ENCODE data around the gene NOS3.

Gene NOS3

DNA sequence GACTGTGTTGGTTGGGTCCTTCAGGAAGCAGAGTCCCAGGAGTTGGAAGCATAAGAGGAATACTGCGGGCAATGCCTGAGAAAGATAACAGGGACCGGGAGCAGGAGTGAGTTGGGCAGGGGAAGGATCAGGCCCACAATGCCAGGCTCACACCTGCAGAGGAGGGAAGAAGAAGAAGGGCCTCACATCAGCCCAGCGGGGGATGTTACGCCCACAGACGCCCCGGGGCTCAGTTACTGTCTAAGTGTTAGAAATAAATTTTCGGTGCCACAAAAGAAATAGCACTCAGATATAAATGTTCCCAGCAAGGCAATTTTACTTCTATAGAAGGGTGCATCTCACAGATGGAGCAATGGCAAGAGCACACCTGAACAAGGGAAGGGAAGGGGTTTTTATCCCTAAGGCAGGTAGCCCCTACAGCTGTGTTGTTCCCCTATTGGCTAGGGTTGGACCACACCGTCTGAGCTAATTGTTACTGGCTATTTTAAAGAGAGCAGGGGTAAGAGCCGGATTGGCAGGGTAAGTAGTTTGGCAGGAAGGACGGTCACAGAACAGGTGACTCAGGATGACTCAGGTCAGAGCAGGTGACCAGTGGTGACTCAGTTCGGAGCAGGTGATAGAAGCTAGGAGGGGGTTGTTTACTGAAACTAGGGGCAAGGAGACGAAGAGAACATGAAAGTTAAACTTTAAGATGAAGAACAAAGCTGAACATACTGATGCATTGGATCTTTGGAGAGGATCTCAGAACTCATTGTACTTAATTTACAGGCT, at the start of gene NOS3:
Gene NOS3, plus strand, starts transcription at position 602 of the 771 bp plus-strand sequence. CDS start 2,787 bp downstream, outside the sequence.
- DNase-seq, result no peak

DNA sequence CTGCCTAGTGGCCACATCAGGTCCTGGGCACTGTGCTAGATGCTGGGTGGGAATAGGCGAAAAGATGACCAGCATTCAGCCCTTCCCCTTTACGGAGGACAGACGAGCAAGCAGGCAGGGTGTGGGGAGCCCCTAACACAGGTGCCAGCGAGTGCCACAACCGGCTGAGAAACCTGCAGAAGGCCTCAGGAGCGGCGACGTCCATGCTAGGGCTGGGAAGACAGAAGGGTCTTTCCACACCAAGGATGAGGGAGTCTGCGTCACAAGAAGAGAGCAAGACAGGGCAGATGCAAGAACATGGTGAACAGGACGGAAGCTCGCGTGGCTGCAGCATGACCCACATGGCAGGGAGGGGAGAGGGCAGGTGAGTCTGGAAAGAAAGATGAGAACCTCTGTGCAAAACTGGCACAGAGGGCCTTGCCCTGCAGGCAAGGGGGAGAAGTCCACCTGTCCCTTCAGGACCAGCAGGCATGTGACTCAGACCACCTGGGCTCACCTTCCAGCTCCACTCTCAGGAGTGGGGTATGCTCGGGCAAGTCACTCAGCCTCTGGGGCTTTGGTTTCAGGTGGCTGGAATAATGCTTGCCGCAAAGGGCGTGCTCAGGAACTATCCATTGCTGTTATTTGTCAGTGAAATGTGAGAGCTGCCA, 49.3 kb upstream of the NOS3 start:
- no peak for DNase-seq

DNA sequence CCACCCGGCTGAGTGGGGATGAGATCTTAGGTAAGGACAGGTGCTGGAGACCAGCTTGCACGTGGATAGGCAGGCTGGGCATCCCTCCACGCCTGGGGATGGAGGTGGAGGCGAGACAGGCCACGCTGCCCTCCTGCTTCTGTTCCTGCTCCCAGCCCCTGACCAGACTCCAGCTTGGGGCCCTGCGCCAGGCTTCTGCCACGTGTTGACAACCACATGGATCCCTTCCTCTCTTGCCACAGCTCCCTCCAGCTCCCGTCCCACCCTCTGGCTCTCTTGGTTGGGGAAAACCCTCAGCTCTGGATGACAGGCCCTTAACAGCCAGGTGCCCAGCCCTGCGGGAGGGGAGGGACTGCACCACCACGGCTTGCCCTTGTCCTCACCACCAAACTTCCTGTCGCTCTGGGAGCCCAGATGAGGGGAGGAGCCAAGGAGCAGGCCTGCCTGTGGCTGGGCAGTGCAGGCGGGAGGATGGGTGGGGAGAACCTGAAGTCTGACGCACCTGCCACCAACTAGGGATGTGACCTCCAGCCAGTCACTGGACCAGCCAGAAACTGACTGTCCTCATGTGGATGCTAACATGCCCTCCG, 48.7 kb upstream of the NOS3 start:
- DNase-seq, result no peak

DNA sequence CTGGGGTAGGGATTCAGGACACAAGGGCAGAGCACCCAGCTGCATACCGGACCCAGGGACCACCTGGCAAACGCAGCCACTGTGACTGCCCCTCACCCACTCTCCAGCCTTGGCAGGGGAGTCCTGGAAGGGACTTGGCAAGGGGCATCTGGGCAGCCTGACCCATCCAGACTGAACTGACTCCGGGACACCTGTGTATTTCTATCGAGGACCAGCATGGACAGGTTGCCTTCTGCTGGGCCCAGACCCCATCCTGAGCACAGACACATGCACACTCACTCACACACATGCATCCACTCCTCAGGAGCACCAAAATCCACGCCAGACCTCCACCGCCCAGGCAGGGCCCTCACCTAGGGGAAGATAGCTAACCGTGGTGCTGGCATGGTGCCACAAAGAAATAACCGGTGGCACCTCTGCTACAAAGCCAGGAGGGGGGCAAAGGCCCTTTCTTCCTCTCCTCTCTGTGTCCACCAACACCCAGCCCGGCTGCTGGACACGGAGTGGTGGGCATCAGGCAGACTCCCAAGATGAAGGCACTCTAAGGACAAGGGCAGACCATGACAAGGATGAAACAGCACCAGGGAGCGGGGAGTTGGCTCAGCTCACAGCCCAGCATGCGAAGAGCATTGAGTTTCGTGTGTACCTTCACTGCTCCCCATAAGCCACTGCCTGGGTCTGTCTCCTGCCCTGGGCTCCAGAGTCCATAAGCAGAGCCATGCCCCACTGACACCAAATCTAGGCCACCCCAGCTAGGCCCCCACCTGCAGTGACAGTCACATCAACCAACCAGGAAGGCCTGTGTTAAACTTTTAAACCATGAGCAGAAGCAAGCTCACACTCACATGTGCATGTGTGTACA, 48.0 kb upstream of the NOS3 start:
- no peak for DNase-seq

DNA sequence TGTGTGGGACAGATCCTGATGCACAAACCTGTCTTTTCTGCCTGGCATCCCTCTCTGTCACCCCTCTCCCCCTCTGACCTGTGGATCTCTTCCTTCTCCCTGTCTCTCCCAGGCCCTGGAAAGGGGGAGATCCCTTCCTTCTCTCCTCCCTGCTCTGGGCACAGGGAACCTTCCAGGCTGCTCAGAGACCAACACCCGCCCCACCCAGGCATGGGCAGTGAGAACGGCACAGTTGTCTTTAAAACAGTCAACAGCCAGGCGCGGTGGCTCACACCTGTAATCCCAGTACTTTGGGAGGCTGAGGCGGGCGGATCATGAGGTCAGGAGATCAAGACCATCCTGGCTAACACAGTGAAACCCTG, 47.4 kb upstream of the NOS3 start:
- DNase-seq, result no peak

DNA sequence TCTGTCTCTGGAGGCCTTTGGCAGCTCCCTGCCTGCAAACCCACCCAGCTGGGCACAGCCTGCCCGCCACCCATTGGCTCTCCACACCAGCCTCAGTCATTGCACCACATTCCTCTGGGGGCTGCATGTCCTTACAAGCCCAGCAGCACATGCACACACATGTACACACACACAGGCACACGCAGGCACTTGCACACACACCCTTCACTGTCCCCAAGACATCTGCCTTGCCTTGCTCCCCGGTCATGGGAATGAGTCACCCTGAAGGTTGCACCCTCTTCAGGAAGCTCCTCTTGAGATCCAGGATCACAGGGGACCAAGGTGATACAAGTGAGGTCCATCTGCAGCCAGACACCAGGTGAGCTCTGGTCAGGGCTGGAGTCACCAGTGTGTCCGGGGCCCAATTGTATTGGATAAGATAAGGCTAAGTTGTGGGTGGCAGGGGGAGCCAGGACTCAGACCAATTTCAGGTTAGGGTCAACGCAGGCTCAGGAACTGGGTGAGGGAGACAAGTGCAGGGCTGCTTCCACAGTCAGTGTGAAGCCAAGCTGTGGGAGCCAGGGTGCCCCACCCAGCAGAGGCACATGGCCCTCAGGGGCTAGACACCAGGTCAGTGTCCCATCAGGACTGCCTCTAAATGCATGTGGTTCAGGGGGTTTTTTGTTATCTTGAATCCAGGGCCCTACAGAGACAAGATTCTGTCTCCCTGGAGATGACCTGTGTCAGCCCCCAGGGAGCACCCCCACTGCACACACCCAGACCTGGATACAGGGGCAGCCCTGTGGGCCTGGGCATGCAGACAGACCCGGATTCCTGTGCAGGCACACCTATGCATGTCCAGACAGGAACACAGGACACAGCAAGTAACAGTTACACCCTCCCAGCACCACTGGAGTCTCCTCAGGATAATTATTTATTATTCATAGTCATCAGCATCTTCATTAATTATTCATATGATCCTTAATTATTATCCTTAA, 46.5 kb upstream of the NOS3 start:
- DNase-seq, result peak; percentile 16

DNA sequence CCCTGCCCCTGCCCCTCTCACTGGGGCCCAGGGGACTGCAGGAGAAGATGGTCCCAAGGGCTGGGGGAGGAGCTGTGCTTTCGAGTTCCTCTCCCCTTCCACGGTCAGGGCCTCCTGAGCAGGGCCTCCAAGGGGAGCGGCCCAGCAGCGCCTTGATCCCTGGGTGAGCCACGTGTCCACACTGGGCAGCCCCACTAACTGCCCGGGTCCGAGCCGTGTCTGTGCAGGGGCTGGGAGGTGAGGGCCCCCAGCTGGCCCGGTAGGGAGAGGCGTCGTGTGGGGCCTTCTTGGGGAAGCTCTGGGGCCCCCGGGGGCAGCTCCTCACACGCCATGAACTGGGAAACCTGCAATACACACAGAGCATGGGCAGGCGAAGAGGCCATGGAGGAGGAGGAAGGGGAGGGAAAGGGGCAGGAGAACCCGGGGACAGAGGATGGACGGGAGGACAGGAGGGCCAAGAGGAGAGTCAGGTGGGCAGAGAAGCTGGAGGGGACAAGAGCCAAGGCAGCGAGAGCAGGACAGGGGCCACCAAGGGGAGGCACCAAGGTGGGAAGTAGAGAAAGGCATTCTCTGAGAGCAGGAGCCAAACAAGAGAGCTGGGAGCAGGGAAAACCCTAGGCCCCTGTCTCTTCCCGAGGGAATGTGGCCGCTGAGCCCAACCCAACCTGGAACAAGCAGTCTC, 45.5 kb upstream of the NOS3 start:
- peak; percentile 32 for DNase-seq

DNA sequence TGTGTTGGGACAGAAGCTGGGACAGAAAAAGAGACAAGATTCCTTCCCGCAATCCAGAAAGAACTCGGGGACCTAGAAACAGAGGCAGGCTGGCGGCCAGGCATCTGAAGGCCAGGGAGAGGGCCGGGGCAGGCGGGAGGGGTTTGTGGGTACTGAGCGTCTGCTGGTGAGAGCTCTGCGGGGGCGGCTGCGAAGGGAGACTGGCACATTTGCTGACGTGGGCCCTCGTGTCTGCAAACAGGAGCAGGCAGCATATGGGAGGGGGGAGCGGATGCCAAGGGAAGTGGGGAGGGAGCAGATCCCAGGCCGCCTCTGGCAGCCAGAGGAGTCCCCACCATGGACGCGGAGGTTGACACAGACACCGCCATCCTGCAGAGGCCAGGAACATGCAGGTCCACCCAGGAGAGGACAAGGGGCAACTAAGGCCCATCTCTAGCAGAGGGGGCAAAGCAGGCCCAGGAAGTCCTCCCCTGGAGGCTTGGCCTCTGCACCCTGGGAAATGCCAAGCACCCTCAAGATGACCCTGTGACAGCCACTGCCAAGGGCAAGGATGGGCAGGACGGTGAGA, 44.9 kb upstream of the NOS3 start:
- DNase-seq, result peak; percentile 68

DNA sequence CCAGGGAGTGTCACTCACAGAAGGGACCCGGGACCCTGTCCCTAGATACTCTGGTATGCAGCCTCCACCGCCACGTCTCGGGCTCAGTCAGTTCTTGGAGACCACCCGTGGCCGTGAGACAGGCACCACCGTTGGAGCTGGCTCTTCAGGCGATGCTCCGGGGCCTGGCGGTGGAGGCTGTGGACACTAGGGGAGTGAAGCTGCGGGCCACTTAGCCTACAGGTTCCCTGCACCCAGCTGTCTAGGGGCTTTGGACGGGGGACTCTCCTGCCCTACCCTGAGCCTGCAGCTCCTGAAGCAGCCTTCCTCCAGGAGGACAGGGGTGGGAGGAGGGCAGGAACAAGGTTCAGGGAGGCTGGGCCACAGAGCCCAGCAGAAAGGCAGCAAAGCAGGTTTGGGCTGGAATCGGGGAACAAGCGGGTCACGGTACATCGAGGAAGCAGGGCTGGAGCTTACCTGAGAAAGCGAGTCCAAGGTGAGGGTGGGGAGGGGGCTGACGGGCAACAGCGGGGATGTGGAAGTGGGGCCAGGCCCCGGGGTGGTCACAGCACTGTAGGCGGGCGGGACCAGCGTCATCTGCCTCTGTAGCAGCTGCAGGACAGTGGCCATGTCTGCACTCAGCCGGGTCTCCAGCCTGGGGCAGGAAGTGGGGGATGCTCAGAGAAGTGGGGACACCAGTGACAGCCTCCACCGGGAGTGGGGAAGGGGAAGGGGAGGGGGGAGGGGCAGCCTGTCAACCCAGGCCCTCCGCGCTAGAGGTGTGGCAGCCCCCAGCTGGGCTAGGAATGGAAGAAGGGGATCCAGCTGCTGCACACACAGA, 44.2 kb upstream of the NOS3 start:
- peak; percentile 34 for DNase-seq

DNA sequence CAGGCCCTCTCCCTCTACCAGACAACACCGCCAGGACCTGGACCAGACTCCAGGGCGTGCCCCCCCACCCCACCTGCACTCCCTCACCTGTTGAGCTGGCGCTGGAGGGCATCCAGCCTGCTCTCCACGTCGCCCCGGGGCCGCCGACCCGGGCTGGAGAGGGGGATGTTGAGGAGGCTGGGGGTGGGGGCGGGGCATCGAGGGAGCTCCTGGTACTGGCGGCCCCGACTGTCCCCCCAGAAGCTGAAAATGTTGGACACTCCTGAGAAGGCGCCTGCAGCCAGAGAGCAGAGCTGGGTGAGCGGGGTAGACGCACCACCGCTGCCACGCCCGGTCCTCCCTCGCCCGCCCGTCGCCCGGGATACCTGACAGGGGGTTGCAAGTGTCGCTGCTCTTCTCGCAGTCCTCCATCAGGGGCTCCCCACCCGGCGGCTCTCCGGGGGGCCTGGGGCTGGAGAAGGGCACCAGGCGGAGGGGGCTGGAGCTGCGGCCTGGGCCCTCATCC, 43.5 kb upstream of the NOS3 start:
- peak; percentile 27 for DNase-seq

DNA sequence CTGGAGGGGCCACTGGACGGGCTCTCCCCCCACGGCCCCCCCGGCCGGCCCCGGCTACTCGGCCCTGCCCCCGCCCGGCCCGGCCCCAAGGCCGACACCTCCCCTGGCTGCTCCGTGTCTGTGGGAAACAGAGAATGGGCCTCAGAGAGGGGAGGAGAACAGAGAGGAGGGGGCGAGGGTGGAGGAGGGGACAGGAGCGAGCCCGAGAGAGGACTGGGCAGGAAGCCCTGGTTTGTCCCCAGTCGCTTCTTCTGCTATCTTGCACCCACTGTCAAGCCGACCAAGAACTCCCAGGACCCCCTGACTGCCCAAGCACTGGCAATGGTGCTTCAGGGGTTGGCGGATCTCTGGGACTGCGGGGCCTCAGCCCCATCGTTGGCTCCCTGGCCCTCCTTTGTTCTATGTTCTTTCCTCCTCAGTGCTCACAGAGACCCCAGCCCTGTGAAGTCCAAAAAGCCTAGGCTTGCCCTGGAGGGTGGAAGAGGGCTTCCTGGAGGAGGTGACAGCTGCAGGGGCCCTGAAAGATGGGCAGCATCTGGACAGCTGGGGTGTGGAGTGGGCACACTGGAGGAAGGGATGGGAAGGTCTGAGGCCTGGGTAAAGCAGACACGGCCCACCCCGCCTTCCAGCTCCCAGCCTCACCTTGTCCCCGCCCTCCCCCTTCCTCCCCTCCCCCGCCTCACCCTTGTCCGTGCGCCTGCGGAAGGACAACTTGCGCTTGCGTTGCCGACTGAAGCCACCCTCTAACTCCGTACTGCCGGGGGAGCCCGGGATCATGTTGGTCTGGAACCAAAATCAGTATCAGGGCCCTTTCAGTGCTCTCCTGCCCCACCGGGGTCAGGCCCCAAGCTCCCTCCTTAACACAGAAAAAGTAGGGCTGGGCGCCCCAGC, 42.8 kb upstream of the NOS3 start:
- DNase-seq, result peak; percentile 30

DNA sequence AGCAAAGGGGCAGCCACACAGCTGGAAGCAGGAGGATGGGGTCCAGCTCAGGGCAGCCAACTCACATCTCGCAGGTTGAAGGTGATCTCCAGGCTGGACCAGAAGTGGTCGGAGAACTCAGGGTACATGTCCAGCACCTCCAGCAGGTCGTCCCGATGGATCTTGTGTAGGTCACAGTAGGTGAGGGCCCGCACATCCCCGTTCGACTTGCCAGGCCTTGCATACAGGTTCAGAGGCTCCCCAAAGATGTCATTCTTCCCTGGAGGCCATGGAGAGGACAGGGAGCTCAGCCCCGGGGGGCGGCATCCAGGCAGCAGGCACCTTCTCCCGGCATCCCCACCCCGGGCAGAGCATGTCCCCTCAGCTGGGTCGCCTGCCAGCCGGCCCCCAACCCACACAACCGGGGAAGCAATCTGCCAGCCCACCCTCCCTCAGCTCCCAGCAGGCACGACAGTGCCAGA, 42.0 kb upstream of the NOS3 start:
- peak; percentile 33 for DNase-seq

DNA sequence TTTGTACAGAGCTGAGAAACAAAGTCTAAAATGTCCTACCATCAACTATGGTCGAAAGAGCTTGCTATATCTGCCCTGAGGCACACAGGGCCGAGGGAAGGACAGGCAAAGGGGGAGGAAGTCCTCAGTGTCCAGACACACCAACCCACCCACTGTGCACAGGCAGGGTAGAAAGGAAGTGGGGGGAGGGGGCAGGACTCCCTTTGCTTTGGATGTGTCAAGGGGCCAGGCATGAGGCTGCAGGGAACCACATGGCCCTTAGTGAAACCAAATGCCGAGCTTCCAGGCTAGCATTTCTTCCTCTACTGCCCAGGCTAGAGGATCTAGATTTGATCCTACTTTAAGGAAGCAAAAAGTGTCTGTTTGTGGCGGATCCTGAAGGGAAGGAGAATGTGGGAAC, 41.3 kb upstream of the NOS3 start:
- peak; percentile 26 for DNase-seq

DNA sequence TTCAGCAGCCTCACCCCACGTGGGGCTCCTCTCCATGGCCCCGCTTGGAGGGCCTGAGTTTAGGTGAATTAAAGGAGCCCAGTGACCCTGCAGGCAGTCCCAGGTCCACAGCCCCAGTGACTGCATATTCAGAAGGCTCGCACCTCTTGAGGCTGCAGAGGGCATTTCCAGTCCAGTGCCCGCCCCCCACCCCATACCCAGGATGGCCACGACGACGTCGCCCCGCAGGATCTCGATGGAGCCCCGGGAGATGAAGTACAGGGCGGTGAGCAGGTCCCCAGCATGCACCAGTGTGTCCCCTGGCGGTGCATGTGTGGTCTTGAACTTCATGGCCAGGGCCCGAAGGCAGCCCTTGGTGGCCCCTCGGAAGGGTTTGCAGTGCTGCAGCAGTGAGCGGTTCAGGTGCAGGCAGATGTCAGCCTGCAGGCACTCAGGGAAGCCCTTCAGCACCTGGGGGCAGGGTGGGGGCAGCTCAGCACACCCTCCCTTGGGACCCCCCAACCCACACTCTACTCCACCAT, 40.8 kb upstream of the NOS3 start:
- peak; percentile 20 for DNase-seq

DNA sequence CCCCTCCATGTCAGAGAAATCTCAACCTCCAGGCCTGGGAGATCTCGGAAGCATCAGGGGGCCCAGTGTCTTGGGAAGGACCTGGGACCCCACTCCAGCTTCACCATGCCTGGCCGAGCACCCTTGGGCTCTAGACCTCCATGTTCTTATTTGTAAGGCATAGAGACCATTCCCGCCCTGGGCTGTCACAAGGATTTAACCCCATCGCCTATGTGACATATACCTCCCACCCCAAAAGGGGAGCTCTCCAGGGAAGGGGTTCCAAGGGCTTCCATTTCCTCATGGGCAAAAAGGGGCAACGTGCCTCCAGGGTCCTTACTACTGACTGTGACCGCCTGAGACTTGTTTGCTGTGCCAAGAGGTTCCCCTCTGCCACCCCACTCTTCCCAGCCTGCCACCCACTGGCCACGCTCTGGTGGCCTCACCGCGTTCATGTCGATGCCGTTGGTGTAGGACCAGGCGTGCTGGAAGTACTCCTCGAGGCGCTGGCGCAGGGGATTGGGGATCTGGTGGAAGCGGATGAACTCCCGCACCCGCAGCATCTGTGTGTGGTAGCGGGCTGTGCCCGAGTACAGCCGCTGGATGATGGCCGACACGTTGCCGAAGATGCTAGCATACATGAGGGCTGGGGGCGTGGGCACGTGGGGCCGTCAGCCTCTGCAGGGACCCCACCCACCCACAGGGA, 40.2 kb upstream of the NOS3 start:
- peak; percentile 29 for DNase-seq

DNA sequence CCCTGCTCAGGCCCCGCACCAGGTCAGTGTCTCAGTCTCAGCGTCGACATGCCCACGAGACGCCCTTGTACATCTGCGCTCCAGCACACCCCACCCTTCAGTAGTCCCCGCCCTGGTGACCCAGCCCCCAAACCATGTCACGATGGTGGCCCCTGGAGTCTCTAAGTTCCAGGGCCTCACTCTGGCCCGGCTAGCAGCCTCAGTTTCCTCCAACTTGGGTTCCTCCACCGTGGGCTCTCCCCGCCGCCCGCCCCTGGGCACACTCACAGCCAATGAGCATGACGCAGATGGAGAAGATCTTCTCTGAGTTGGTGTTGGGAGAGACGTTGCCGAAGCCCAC, 39.7 kb upstream of the NOS3 start:
- no peak for DNase-seq

DNA sequence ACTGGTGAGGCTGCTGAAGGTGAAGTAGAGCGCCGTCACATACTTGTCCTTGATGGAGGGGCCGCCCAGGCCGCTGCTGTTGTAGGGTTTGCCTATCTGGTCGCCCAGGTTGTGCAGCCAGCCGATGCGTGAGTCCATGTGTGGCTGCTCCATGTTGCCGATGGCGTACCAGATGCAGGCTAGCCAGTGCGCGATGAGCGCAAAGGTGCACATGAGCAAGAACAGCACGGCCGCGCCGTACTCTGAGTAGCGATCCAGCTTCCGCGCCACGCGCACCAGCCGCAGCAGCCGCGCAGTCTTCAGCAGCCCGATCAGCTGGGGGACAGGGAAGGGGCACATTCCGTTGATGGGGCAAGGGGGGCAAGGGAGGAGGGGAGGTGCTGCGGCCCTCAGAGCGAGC, 39.3 kb upstream of the NOS3 start:
- peak; percentile 20 for DNase-seq
